SJCRH30 (cell line): Measurements from ENCODE around the gene LACTBL1. TPM values are rescaled to one million over a fixed set of nuclear protein-coding genes. Genes with fewer than 3 reads are reported as not detected.
A peak's percentile ranks its signal among the peaks of the same experiment; 100 is the strongest.
"Not testable (repeated sequence)": the region's sequence is repeated elsewhere in the genome, so short reads cannot be mapped to it uniquely, and the experiment has no call there.

Experiments
- DNase-seq, 2 experiments: peaks; one replicate each; pipeline ENCODE4 v3.0.0-alpha.2; 2015 to 2020
- H3K27ac ChIP-seq: fragments of 250-450 bp; sonication (Bioruptor Pico); 2 replicates; pipeline ENCODE4 v1.5.1; 2020; ENCODE audit warnings: mild to moderate bottlenecking, moderate library complexity
- H3K27me3 ChIP-seq: fragments of 250-450 bp; sonication (Bioruptor Pico); 2 replicates; pipeline ENCODE4 v1.5.1; 2020; ENCODE audit warnings: mild to moderate bottlenecking, moderate library complexity
- H3K36me3 ChIP-seq: fragments of 250-450 bp; sonication (Bioruptor Pico); 2 replicates; pipeline ENCODE4 v1.5.1; 2020; ENCODE audit warnings: mild to moderate bottlenecking, moderate library complexity
- H3K4me1 ChIP-seq: fragments of 250-450 bp; sonication (Bioruptor Pico); 2 replicates; pipeline ENCODE4 v1.5.1; 2020; ENCODE audit warnings: mild to moderate bottlenecking, moderate library complexity
- H3K4me3 ChIP-seq: fragments of 250-450 bp; sonication (Bioruptor Pico); 2 replicates; pipeline ENCODE4 v1.5.1; 2020; ENCODE audit warnings: mild to moderate bottlenecking, moderate library complexity
- H3K9me3 ChIP-seq: fragments of 250-450 bp; sonication (Bioruptor Pico); replicated peaks from 2 replicates; pipeline ENCODE4 v1.5.1; 2020; ENCODE audit warnings: mild to moderate bottlenecking, moderate library complexity
- total RNA-seq: library from RNA; depleted of rRNA; stranded (reverse); fragments of >200 nt; shearing (Covaris generic); gene quantifications from 2 replicates; pipeline ENCODE4 v1.2.3, GENCODE V29; 2014

The LACTBL1 gene
- total RNA-seq, 1 experiment from 2014 or later = 0.20 TPM

- not testable (repeated sequence) for DNase-seq
Observed at GRCh38 chr1:22997528-22997927, 24.9 kb upstream of the LACTBL1 start.

GRCh38 chr1:22995774-22996173 is 23.1 kb upstream of the LACTBL1 start:
- Histone ChIP-seq H3K4me1 (no peaks in the 10 kb centered on the region), H3K27me3 (no peaks in the 10 kb centered on the region), H3K36me3 (no peaks in the 10 kb centered on the region), H3K4me3 (no peak overlapping the region), H3K9me3 (peaks cover 43% of the 10 kb centered on the region), H3K27ac (no peak overlapping the region)
- DNase-seq = no peak

More at GRCh38 chr1:22997528-22997927, 24.9 kb upstream of the LACTBL1 start:
- H3K9me3 ChIP-seq = peaks cover 43% of the 10 kb centered on the region
- not testable (repeated sequence) for H3K36me3 ChIP-seq, H3K4me3 ChIP-seq, H3K27ac ChIP-seq, H3K4me1 ChIP-seq, H3K27me3 ChIP-seq

GRCh38 chr1:22993220-22993795 is 20.6 kb upstream of the LACTBL1 start:
- not testable (repeated sequence) for H3K4me1 ChIP-seq, DNase-seq, H3K27me3 ChIP-seq, H3K27ac ChIP-seq, H3K4me3 ChIP-seq, H3K36me3 ChIP-seq
- peaks cover 32% of the 10 kb centered on the region for H3K9me3 ChIP-seq

GRCh38 chr1:22992384-22992783 is 19.7 kb upstream of the LACTBL1 start:
- peaks cover 32% of the 10 kb centered on the region for H3K9me3 ChIP-seq
- DNase-seq, H3K27me3 ChIP-seq, H3K4me1 ChIP-seq, H3K27ac ChIP-seq, H3K4me3 ChIP-seq, H3K36me3 ChIP-seq: not testable (repeated sequence)

- Histone ChIP-seq H3K27ac (no peak overlapping the region), H3K4me1 (no peaks in the 10 kb centered on the region), H3K4me3 (no peak overlapping the region), H3K27me3 (no peaks in the 10 kb centered on the region), H3K9me3 (0 out of 2 replicates have a peak, but pooled peaks cover 4% of the 10 kb centered on the region), H3K36me3 (no peaks in the 10 kb centered on the region)
- no peak for DNase-seq
Observed at GRCh38 chr1:22983944-22984343, 11.3 kb upstream of the LACTBL1 start.

- not testable (repeated sequence) for H3K4me1 ChIP-seq, H3K4me3 ChIP-seq, DNase-seq
Observed at GRCh38 chr1:22980471-22980790, 7.8 kb upstream of the LACTBL1 start.

GRCh38 chr1:22978299-22978698 is 5.6 kb upstream of the LACTBL1 start:
- no peak for DNase-seq
- Histone ChIP-seq H3K9me3 (no peaks in the 10 kb centered on the region), H3K36me3 (no peaks in the 10 kb centered on the region), H3K4me1 (no peaks in the 10 kb centered on the region; the same call in 1 of the 2 replicates), H3K4me3 (no peak overlapping the region), H3K27me3 (no peaks in the 10 kb centered on the region), H3K27ac (no peak overlapping the region)

More at GRCh38 chr1:22980471-22980790, 7.8 kb upstream of the LACTBL1 start:
- H3K36me3 ChIP-seq, H3K9me3 ChIP-seq, H3K27me3 ChIP-seq, H3K27ac ChIP-seq: not testable (repeated sequence)

- Histone ChIP-seq H3K4me3 (no peak overlapping the region), H3K36me3 (no peaks in the 10 kb centered on the region), H3K27ac (no peak overlapping the region), H3K27me3 (no peaks in the 10 kb centered on the region), H3K4me1 (peaks cover 16% of the 10 kb centered on the region), H3K9me3 (no peaks in the 10 kb centered on the region)
- DNase-seq = peak; percentile 84 to 92
Observed at GRCh38 chr1:22976461-22977243, 4.0 kb upstream of the LACTBL1 start.

GRCh38 chr1:22976127-22976460 is 3.4 kb upstream of the LACTBL1 start:
- H3K27ac ChIP-seq = no peak overlapping the region
- H3K27me3 ChIP-seq = no peaks in the 10 kb centered on the region

GRCh38 chr1:22975694-22976093 is 3.0 kb upstream of the LACTBL1 start:
- Histone ChIP-seq H3K4me3 (no peak overlapping the region), H3K27ac (no peak overlapping the region), H3K36me3 (no peaks in the 10 kb centered on the region), H3K27me3 (no peaks in the 10 kb centered on the region), H3K9me3 (no peaks in the 10 kb centered on the region), H3K4me1 (peaks cover 25% of the 10 kb centered on the region)
- DNase-seq = no peak

More at GRCh38 chr1:22976127-22976460, 3.4 kb upstream of the LACTBL1 start:
- Histone ChIP-seq H3K4me3 (no peak overlapping the region), H3K9me3 (no peaks in the 10 kb centered on the region), H3K36me3 (no peaks in the 10 kb centered on the region), H3K4me1 (peaks cover 22% of the 10 kb centered on the region)
- DNase-seq = no peak

- Histone ChIP-seq H3K36me3 (no peaks in the 10 kb centered on the region), H3K9me3 (no peaks in the 10 kb centered on the region), H3K27ac (no peak overlapping the region), H3K4me3 (no peak overlapping the region), H3K27me3 (no peaks in the 10 kb centered on the region), H3K4me1 (peaks cover 33% of the 10 kb centered on the region)
- peak; percentile 34 to 53 for DNase-seq
Observed at GRCh38 chr1:22971611-22972405, 858 bp downstream of the LACTBL1 start.

GRCh38 chr1:22971161-22971560 is 1.5 kb downstream of the LACTBL1 start:
- DNase-seq = peak in 1 of 2 experiments; percentile 34
- Histone ChIP-seq H3K27me3 (no peaks in the 10 kb centered on the region), H3K27ac (no peak overlapping the region), H3K9me3 (no peaks in the 10 kb centered on the region; the same call in 1 of the 2 replicates), H3K36me3 (no peaks in the 10 kb centered on the region), H3K4me3 (no peak overlapping the region), H3K4me1 (peaks cover 33% of the 10 kb centered on the region)

GRCh38 chr1:22970096-22970495 is 2.6 kb downstream of the LACTBL1 start:
- no peak overlapping the region for H3K27ac ChIP-seq
- peaks cover 33% of the 10 kb centered on the region for H3K4me1 ChIP-seq
- no peak overlapping the region for H3K4me3 ChIP-seq
- H3K9me3 ChIP-seq = no peaks in the 10 kb centered on the region; the same call in 1 of the 2 replicates
- no peaks in the 10 kb centered on the region for H3K27me3 ChIP-seq
- DNase-seq = no peak
- no peaks in the 10 kb centered on the region for H3K36me3 ChIP-seq

GRCh38 chr1:22969304-22969709 is 3.4 kb downstream of the LACTBL1 start:
- H3K36me3 ChIP-seq = no peaks in the 10 kb centered on the region
- no peak overlapping the region for H3K27ac ChIP-seq
- H3K9me3 ChIP-seq = no peaks in the 10 kb centered on the region; the same call in 1 of the 2 replicates
- peaks cover 33% of the 10 kb centered on the region for H3K4me1 ChIP-seq
- H3K27me3 ChIP-seq = no peaks in the 10 kb centered on the region
- H3K4me3 ChIP-seq = no peak overlapping the region
- peak; percentile 80 to 89 for DNase-seq

GRCh38 chr1:22967833-22968232 is 4.8 kb downstream of the LACTBL1 start:
- Histone ChIP-seq H3K9me3 (no peaks in the 10 kb centered on the region; the same call in 1 of the 2 replicates), H3K4me1 (peaks cover 33% of the 10 kb centered on the region), H3K27ac (no peak overlapping the region), H3K4me3 (no peak overlapping the region), H3K27me3 (no peaks in the 10 kb centered on the region), H3K36me3 (no peaks in the 10 kb centered on the region)
- no peak for DNase-seq
